Motor neuron (in vitro differentiated cells): ENCODE measurements around the gene APOBEC3H. TPM values are rescaled to one million over a fixed set of nuclear protein-coding genes. Genes with fewer than 3 reads are reported as not detected.

ENCODE experiments used
- ATAC-seq, 8 experiments: fragments of 200-7000 bp; cut with Tn5 transposase; replicated peaks in 6 of 8; 2 replicates each; pipeline ENCODE4 v1.8.0; 2021; ENCODE audit warnings: mild to moderate bottlenecking in 8 of 8, moderate library complexity in 8 of 8
- H3K27ac ChIP-seq, 2 donors: fragments of 250-450 bp; sonication (Bioruptor Pico); 2 replicates each; pipeline ENCODE4 v1.9.0; 2021; ENCODE audit warnings: antibody characterized with exemption in 2 of 2, mild to moderate bottlenecking in 2 of 2, moderate library complexity in 1 of 2
- H3K4me1 ChIP-seq, 2 donors: fragments of 250-450 bp; sonication (Bioruptor Pico); replicated peaks in 1 of 2; 2 replicates each; pipeline ENCODE4 v1.6.1; 2021; ENCODE audit warnings: antibody characterized with exemption in 2 of 2, mild to moderate bottlenecking in 2 of 2, moderate library complexity in 1 of 2
- H3K4me3 ChIP-seq, 5 donors: fragments of 250-450 bp; sonication (Bioruptor Pico); 2 replicates each; pipeline ENCODE4 v1.9.0; 2021; ENCODE audit warnings: antibody characterized with exemption in 5 of 5, mild to moderate bottlenecking in 5 of 5, moderate library complexity in 4 of 5
- WGBS, 10 experiments: fragments of 450-650 bp; shearing (Covaris generic); methylation state at CpG; one replicate each; pipeline ENCODE4 v1.0.0; 2022; 5-methylcytosine and 5-hydroxymethylcytosine counted together
- in situ Hi-C, 9 experiments: fragments of 400-800 bp; cut with MboI; loops; one replicate each; pipeline ENCODE4 v1.15.0; 2021; ENCODE audit warnings: low sequenced_read_pairs in 9 of 9, low pct_unique_long_range_greater_than_20kb in 2 of 9; ENCODE audit not compliant: unreplicated experiment in 9 of 9
- total RNA-seq, 8 experiments: library from RNA; unstranded; fragments of 300-600 nt; gene quantifications; 2 replicates each; pipeline versions ENCODE4 v1.2.3 to v1.2.4, GENCODE V29; 2022

The APOBEC3H gene
- total RNA-seq, 8 experiments from 2014 or later = 0.94 to 3.2 (median 2.3) TPM; not detected in 5

DNA sequence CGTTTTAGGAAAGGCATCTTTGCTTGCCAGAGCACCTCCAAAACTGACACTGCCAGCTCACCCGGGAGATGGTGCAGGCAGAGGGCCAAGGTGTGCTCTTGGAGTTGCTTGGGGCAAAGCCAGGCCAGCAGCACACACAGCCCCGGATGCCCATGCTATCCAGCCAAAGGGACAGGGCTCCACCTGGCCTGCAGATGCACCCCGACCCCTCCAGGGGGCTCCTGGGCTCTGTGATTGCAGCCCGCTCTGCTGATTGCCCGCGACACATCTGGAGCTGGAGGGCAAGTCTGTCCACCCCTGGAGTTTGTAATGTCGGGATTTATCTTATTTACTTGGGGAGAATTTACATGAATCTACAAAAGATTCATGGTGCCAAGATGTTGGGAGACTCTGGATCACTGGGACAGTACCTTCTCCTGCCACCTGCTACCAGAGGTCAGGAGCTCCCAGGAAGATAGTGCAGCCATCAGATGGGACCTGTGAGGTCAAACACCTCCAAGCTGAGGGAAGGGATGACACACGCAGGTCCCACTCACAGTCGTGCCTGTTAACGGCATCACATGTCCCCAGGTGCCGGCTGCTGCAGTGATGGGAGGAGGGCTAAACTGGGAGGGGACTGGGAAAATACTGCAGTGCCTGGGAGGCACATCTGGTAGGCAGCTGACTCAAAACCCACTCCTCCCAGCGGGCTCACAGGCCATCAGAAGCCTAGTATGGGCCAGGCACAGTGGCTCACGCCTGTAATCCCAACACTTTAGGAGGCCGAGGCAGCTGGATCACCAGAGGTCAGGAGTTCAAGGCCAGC lies 38.2 kb downstream of the APOBEC3H start:
- ATAC-seq = peak in 7 of 8 experiments; percentile 21 to 92 (median 65)

DNA sequence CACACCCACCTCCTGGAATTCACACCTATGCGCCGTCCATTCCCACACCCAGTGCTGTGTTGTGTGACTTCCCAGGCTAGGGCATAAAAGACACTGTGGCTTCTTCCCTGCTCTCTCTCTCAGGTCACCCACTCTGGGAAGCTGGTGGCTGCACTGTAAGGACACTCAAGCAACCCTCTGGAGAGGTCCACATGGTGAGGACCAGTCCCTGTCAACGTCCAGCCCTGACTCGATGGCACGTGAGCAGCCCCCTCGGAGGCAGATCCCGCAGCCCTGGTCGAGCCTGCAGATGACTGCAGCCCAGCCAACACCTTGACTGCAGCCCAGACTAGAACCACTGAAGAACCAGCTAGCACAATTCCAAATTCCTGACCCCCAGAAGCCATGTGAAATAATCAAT lies 39.3 kb downstream of the APOBEC3H start:
- Histone ChIP-seq H3K27ac (no peak overlapping the region), H3K4me3 (no peak overlapping the region), H3K4me1 (peaks cover 1 to 7% of the 10 kb centered on the region in 2 donors)
- no peak for ATAC-seq
- in situ Hi-C loops = no loop called here
- 70 to 100% (median 88%) methylated on average over 2 to 5 of the region's 8 CpGs; no CpG with 5 or more reads in 6 of the 10 experiments for WGBS, 10 experiments

More for the DNA sequence above, 38.2 kb downstream of the APOBEC3H start:
- Histone ChIP-seq H3K4me3 (no peak overlapping the region), H3K4me1 (peaks cover 12 to 15% of the 10 kb centered on the region in 2 donors), H3K27ac (no peak overlapping the region)
- in situ Hi-C loops = no loop called here
- WGBS, 10 experiments = 0 to 67% (median 45%) methylated on average over 1 to 8 of the region's 15 CpGs; no CpG with 5 or more reads in 6 of the 10 experiments

DNA sequence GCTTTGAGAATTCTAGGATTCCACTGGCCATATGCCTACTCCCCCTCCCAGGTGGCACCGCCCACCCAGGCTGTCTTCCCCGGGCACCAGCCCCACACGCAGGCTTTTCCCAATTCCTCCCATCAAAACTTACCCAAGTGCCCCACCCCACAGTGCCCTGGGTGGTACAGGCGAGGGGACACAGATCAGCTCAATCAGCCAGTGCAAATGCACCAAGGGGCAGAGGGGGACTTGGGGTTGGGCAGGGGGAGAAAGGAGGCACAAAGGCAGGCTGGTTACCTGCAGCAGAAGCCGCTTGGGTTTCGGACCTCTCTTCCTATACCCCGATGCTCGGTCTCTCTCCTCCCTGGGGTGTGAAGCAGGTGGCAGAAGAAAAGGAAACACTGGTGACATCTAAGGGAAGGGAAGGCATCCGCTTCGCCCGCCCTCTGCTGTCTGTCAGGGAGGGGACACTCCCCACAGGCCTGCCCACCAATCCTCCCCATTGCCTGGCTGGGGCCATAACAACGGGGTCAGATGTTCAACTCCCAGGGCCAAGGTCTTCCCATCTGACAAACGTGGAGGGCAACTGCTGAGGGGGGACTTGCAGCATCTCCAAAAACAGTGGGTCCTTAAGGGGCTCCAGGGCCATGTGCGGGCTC lies 41.4 kb downstream of the APOBEC3H start:
- in situ Hi-C loops = no loop called here
- WGBS, 10 experiments = no CpG with 5 or more reads among the region's 14 CpGs
- no peaks in the 10 kb centered on the region for H3K4me1 ChIP-seq
- ATAC-seq = no peak
- H3K4me3 ChIP-seq = no peak overlapping the region
- H3K27ac ChIP-seq = no peak overlapping the region

DNA sequence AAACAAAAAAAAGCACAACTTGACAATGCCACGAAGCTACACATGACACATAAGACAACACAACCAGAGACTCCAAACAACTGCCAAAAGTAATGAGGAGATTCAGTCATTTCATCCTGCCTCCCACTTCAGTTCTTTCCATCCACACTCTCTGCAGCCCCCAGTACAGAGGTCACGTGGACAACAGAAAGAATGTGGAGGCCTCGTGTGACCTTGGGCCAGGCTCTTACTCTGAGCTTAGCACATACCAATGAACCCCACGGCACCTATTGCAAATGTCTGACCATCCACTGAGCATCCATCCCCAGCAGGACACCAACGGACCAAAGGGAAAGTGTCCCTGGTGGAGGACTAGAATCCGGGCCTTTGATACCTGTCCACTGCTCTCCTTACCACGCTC lies 42.9 kb downstream of the APOBEC3H start:
- WGBS, 10 experiments = 20 to 93% (median 75%) methylated on average over 1 to 4 of the region's 7 CpGs; no CpG with 5 or more reads in 4 of the 10 experiments
- in situ Hi-C loops = no loop called here

DNA sequence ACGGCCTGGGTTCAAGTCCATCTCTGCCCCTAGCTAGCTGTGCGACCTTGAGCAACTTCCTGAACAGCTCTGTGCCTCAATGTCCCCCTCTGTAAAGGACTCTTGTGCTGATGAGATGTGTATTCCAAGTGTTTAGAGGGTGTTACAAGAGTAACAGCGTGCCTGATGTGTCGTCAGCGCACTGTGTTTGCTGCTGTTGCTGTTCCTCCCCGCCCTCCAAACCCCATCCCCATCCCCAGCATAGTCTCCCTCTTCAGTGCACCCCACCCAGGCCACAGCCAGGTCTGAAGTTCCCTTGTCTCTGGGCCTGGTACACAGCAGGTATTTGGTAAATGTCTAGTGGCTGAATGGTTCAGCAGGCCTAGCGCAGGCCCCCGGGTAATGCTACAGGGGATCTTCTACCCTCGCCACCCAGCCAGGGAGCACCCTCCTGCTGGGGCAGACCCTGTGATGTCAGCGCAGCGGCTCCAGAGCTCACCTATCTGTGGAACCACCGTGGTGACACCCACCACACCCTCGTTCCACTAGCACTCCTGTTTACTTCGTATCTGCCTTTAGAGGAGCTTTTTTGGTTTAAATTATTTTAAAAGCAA lies 45.1 kb downstream of the APOBEC3H start:
- H3K4me3 ChIP-seq = no peak overlapping the region
- no peak overlapping the region for H3K27ac ChIP-seq
- ATAC-seq = no peak
- in situ Hi-C loops = no loop called here
- peaks cover 4 to 5% of the 10 kb centered on the region in 2 donors for H3K4me1 ChIP-seq
- 46 to 89% (median 77%) methylated on average over 1 to 7 of the region's 14 CpGs; no CpG with 5 or more reads in 6 of the 10 experiments for WGBS, 10 experiments

More for the DNA sequence above, 42.9 kb downstream of the APOBEC3H start:
- H3K4me1 ChIP-seq = no peaks in the 10 kb centered on the region
- H3K4me3 ChIP-seq = no peak overlapping the region
- no peak overlapping the region for H3K27ac ChIP-seq
- no peak for ATAC-seq

DNA sequence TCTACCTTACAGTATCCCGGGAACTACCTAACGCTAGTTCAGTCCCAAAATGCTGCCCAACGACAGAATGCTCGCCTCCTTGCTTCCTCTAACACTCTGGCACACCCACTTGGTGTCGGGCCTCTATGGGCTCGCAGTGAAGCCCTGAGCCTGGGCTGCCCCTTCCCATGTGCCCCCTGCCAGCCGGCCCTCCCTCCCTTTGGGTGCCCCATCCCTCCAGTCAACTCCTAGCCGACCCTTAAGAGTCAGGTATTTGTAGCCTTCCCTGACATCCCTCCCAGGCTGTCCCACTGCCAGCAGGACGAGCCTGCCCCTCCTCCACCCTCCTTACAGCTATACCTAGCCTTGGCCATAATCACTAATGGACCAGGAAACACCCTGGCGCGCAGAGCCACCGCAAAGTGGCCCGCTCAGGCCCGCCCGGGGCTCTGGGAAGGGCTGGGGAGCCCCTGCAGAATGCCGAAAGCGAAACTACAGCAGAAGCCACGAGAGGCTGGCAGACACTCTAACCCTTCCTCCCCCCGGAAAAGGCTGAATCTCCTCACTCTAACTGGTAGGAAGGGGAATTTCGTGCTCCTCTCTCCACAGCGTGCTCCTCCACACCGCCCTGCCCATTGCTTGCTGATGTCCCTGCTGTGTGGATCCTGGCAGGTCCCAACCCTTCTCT lies 47.2 kb downstream of the APOBEC3H start:
- WGBS, 10 experiments = 0 to 60% (median 25%) methylated on average over 1 to 11 of the region's 22 CpGs; no CpG with 5 or more reads in 4 of the 10 experiments
- no peak overlapping the region for H3K27ac ChIP-seq
- ATAC-seq = peak in 2 of 8 experiments; percentile 26 to 31
- peaks cover 4 to 5% of the 10 kb centered on the region in 2 donors for H3K4me1 ChIP-seq
- peak overlapping the region in 3 of 5 donors; percentile 58 to 77 (median 60) for H3K4me3 ChIP-seq
- in situ Hi-C loops = no loop called here

DNA sequence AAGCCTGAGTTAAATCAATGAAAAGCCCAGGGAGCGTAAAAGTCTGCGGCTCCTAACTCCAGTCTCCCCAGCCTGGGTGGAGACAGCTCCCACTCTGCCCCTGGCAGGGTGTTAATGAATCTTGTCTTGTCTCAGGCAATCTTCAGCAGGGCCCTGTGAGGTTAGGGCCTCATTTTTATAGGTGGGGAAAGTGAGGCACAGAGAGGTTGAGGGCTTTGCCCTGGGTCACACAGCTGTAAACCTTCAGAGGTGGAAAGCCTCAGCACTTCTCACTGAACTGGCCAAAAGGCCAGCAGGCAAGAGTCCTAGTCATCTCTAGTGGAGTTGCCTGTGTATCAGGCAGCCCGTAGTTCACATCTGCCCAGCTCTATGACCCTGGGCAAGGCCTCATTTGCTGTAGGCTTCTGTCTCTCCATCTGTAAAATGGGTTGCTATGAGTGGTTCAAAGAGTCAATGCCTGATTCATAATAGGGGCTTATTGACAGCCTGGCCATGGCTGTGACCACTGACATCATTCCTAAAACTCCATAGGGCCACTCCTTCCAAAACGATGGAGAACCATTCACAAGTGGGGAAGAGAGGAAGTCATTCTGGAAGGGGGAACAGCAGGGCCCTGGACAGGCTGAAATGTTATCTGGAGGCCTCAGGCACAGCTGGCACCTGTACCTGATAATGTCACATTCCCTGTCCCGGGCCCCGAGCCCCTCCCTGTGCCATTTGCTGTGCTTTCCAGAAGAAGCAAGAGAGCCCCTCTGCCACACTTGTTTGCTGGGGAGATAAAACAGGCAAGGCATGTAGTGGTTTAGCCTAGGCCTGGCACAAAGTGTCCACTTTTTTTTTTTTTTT lies 49.4 kb downstream of the APOBEC3H start:
- ATAC-seq = no peak
- Histone ChIP-seq H3K27ac (peak overlapping the region in 1 of 2 donors; percentile 82), H3K4me1 (peaks cover 4 to 7% of the 10 kb centered on the region in 2 donors), H3K4me3 (peak overlapping the region; percentile 58 to 77 (median 65))
- in situ Hi-C loops = no loop called here
- WGBS, 10 experiments = 40 to 100% (median 78%) methylated on average over 1 to 5 of the region's 6 CpGs; no CpG with 5 or more reads in 5 of the 10 experiments

DNA sequence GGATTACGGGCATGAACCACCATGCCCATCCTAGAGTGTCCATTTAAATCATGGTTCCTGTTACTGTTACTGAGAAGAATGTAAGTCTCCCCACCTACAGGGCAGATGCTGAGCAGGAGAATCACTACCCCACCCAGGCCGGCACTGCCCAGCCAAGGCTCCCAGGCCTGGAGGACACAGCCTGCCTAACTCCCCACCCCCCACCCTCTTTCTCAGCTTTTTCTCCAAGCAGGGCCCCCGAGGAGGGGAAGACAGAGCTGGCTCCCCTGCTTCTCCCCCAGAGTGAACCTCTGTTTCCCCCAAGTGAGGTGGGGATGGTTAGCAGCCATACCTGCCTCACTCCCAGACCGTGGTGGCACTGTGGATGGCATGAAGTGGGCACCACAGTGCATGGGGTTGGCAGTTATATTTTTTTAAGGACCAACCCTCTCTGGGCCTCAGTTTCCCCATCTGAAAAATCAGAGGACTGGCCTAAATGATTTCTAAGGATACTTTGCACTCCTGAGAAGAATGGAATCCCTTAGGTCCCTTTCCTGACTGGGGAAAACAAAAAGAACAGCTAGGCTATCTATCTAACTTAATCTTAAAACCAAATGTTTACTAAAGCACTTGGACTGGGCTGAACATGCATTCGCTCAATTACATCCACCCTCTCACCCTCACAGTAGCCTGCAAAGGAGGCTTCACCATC lies 50.4 kb downstream of the APOBEC3H start:
- H3K27ac ChIP-seq = no peak overlapping the region
- peaks cover 4 to 10% of the 10 kb centered on the region in 2 donors for H3K4me1 ChIP-seq
- ATAC-seq = peak in 1 of 8 experiments; percentile 13
- no peak overlapping the region for H3K4me3 ChIP-seq
- in situ Hi-C loops = no loop called here
- 29 to 100% (median 52%) methylated on average over 1 to 3 of the region's 5 CpGs; no CpG with 5 or more reads in 6 of the 10 experiments for WGBS, 10 experiments

DNA sequence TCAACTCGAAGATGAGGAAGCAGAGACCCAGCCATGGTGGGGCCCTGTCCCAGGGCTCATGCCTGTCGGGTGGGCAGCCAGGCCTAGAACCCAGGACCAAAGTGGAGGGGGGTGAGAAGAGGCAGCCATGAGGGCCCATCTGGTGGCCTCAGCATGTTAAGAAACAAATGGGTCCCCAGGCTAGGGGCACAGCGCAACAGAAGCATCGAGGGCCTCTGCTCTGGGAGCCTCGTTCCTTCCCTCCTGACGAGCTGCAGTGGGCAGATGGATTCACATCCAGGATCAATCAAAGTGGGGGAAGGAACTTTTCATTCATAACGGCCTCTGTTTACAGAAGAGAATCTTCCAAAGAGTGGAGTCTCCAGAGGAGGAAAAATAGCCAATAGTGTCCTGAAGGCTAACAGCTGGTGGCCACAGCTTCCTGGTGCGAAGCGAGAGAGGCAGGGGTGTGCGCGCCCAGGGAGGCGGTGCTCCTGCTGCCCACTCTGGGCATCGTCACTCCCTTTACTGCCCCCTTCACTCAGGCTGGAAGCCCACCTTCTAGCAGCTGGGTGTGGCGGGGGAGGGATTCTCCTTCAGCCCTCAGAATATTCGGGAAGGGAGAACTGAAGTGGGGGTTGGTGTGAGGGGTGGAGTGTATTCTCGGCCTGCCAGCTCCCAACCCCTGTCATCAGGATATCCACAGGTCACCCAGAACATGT lies 51.1 kb downstream of the APOBEC3H start:
- H3K4me3 ChIP-seq = no peak overlapping the region
- in situ Hi-C loops = no loop called here
- WGBS, 10 experiments = 0 to 94% (median 80%) methylated on average over 1 to 3 of the region's 16 CpGs; no CpG with 5 or more reads in 4 of the 10 experiments
- H3K4me1 ChIP-seq = peaks cover 4 to 10% of the 10 kb centered on the region in 2 donors
- ATAC-seq = no peak
- no peak overlapping the region for H3K27ac ChIP-seq

DNA sequence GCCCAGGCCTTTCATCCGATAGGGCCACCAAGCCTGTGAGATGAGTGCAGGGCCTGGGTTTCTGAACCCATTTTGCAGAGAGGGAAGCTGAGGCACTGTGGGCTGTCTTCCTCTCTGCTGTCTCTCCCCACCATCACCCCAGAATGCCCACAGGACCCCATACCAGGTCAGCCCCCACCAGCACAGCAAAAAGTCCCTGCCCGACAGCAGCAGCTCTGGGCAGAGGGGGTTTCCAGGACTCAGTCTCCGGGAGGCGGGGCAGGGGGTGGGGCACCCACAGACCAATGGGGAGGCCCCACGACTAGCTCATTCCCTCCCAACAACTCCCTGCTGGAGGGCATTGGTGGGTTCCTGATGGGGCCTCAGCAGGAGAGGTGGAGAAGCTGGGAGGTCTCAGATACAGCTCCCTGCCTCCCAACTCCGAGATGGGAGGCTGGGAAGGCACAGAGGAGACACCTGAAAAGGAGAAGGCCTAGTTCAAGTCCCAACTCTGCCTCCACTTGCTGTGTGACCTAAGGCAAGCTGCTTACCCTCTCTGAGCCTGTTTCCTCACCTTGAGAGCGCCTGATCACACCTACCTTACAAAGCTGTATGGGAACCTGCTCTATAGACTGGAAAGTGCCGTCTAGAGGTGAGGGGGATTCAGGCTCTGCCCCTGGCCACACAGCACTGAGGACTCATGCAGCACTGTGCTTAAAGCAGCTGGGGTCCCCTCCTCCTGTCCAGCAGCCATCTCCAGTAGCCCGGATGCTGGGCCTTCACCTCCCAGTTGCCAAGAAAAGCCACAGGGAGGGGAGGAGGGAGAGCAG lies 51.9 kb downstream of the APOBEC3H start:
- peak in 1 of 8 experiments; percentile 4 for ATAC-seq
- Histone ChIP-seq H3K4me1 (peaks cover 4 to 10% of the 10 kb centered on the region in 2 donors), H3K27ac (no peak overlapping the region), H3K4me3 (no peak overlapping the region)
- in situ Hi-C loops = no loop called here
- WGBS, 10 experiments = 43 to 100% (median 80%) methylated on average over 1 to 3 of the region's 9 CpGs; no CpG with 5 or more reads in 4 of the 10 experiments
